ENCODE measurements around the gene FCER1G.

Gene FCER1G

DNA sequence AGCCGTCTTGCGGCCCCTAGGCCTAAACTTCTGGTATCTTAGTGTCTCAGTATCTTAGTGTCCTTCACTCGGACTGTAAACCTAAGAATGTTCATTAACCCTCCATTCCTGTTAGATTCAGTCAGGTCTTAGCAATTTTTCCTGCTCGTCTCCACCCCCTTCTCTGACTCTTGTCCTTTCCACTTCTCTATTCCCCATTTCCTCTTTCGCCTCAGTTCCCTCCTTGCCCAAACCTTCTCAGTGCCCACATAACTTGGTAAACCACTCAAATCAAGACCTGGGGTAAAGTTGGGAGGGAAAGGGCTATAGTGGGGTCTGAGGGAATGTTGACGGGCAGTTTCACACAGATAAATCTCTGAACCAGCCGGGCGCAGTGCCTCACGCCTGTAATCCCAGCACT, 726 bp upstream of the FCER1G start:
- H3F3A ChIP-seq (ENCODE audit: low read depth): peaks cover 3% of the 10 kb centered on the region; the same call in 1 of the 2 replicates
- no peaks in the 10 kb centered on the region for H3K9me2 ChIP-seq (replicated peaks; ENCODE audit: low read depth, low read length)
- no peaks in the 10 kb centered on the region for H4K20me1 ChIP-seq (ENCODE audit: insufficient read depth, low read length, poor library complexity, severe bottlenecking)
- H3K27me3 ChIP-seq (ENCODE audit: insufficient read depth, low read length, poor library complexity, severe bottlenecking): no peaks in the 10 kb centered on the region
- H3K9ac ChIP-seq (ENCODE audit: low read depth, low read length, poor library complexity, severe bottlenecking): no peak overlapping the region
- peaks cover 27% of the 10 kb centered on the region for H3K4me1 ChIP-seq (ENCODE audit: insufficient read depth, low read length, poor library complexity, severe bottlenecking)
- no peaks in the 10 kb centered on the region for H3K9me3 ChIP-seq (ENCODE audit: insufficient read depth, low read depth, low read length)
- no peak for TF ChIP-seq EZH2phosphoT487 (IDR thresholded peaks at IDR 0.05; ENCODE audit: borderline replicate concordance)
- TF ChIP-seq, protein P1, sequence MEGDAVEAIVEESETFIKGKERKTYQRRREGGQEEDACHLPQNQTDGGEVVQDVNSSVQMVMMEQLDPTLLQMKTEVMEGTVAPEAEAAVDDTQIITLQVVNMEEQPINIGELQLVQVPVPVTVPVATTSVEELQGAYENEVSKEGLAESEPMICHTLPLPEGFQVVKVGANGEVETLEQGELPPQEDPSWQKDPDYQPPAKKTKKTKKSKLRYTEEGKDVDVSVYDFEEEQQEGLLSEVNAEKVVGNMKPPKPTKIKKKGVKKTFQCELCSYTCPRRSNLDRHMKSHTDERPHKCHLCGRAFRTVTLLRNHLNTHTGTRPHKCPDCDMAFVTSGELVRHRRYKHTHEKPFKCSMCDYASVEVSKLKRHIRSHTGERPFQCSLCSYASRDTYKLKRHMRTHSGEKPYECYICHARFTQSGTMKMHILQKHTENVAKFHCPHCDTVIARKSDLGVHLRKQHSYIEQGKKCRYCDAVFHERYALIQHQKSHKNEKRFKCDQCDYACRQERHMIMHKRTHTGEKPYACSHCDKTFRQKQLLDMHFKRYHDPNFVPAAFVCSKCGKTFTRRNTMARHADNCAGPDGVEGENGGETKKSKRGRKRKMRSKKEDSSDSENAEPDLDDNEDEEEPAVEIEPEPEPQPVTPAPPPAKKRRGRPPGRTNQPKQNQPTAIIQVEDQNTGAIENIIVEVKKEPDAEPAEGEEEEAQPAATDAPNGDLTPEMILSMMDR (conservative IDR thresholded peaks at IDR 0.05; ENCODE audit: low read length): no peak
- H3K36me3 ChIP-seq (ENCODE audit: insufficient read depth, low read length): peaks cover 36% of the 10 kb centered on the region; the same call in 1 of the 2 replicates
- H2AFZ ChIP-seq (ENCODE audit: low read length): no peak overlapping the region
- H3K4me3 ChIP-seq (ENCODE audit: low read length, poor library complexity, severe bottlenecking): no peak overlapping the region
- no peaks in the 10 kb centered on the region for H3K79me2 ChIP-seq (ENCODE audit: insufficient read depth, low read length)
- no peak overlapping the region for H3K4me2 ChIP-seq (ENCODE audit: low read depth, low read length, poor library complexity, severe bottlenecking)

DNA sequence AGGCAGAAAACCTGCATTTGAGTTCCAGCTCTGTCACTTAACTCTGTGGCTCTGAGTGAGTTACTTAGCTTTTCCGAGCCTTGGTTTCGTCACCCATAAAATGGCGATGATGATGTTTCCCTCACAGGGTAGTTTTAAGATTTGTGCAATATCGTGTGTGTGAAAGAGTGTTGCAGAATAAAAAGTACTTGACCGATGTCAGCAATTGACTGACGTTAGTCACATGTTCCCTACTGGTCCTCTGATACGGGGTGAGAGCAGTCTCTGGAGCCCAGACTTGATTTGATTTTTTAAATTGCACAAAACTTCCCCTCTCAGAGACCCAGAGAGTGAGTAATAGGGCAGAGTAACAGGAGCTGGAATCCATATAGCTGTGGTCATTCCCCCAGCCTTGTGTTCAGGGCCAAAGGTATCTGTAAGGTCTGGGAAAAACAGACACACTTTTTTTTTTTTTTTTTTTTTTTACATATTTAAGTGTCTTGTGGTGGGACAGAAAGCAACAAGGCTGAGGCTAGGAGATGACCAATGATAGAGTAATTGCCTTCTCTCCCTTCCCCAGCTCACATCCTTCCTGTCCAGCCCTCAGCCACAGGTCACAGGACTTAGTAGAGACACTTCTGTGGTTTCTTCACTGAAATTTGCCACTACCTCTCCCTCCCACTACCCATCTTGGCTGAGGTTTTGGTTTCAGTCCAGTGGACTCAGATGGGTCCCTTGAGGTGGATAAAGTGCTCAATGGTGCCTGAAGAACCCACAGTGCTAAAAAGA, 2.0 kb downstream of the FCER1G start:
- H4K20me1 ChIP-seq (ENCODE audit: insufficient read depth, low read length, poor library complexity, severe bottlenecking): no peaks in the 10 kb centered on the region

DNA sequence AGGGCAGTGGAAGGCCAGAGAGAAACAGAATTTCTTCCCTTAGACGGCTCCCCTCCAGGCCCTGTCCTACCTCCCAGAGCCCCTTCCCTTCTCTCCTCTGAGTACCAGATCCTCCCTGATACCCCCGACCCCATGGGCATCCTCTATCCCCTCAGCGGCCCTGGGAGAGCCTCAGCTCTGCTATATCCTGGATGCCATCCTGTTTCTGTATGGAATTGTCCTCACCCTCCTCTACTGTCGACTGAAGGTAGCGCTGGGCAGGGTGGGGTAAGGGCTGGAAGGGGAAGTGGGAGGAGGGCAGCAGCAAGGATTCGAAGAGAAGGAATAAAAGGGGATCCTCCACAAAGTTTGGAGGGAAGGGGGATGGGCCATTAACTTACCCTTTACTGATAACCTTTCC, 2.7 kb downstream of the FCER1G start:
- Histone ChIP-seq H2AFZ (ENCODE audit: low read length) (no peak overlapping the region), H3K4me3 (ENCODE audit: low read length, poor library complexity, severe bottlenecking) (no peak overlapping the region), H4K20me1 (ENCODE audit: insufficient read depth, low read length, poor library complexity, severe bottlenecking) (no peaks in the 10 kb centered on the region), H3K4me2 (ENCODE audit: low read depth, low read length, poor library complexity, severe bottlenecking) (peak overlapping the region; percentile 45), H3F3A (ENCODE audit: low read depth) (peaks cover 3% of the 10 kb centered on the region; the same call in 1 of the 2 replicates), H3K9me2 (replicated peaks; ENCODE audit: low read depth, low read length) (no peaks in the 10 kb centered on the region), H3K9me3 (ENCODE audit: insufficient read depth, low read depth, low read length) (no peaks in the 10 kb centered on the region), H3K9ac (ENCODE audit: low read depth, low read length, poor library complexity, severe bottlenecking) (no peak overlapping the region), H3K79me2 (ENCODE audit: insufficient read depth, low read length) (no peaks in the 10 kb centered on the region), H3K36me3 (ENCODE audit: insufficient read depth, low read length) (peaks cover 17% of the 10 kb centered on the region; the same call in 1 of the 2 replicates), H3K4me1 (ENCODE audit: insufficient read depth, low read length, poor library complexity, severe bottlenecking) (peaks cover 24% of the 10 kb centered on the region), H3K27me3 (ENCODE audit: insufficient read depth, low read length, poor library complexity, severe bottlenecking) (no peaks in the 10 kb centered on the region)
- TF ChIP-seq EZH2phosphoT487 (IDR thresholded peaks at IDR 0.05; ENCODE audit: borderline replicate concordance): no peak
- TF ChIP-seq, protein P1 (conservative IDR thresholded peaks at IDR 0.05; ENCODE audit: low read length): no peak

More for the DNA sequence above, 2.0 kb downstream of the FCER1G start:
- Histone ChIP-seq H3K9ac (ENCODE audit: low read depth, low read length, poor library complexity, severe bottlenecking) (no peak overlapping the region), H3K4me3 (ENCODE audit: low read length, poor library complexity, severe bottlenecking) (no peak overlapping the region), H3K4me2 (ENCODE audit: low read depth, low read length, poor library complexity, severe bottlenecking) (peak overlapping the region; percentile 45), H3F3A (ENCODE audit: low read depth) (peaks cover 3% of the 10 kb centered on the region; the same call in 1 of the 2 replicates), H2AFZ (ENCODE audit: low read length) (no peak overlapping the region), H3K9me2 (replicated peaks; ENCODE audit: low read depth, low read length) (no peaks in the 10 kb centered on the region), H3K36me3 (ENCODE audit: insufficient read depth, low read length) (peaks cover 19% of the 10 kb centered on the region; the same call in 1 of the 2 replicates), H3K9me3 (ENCODE audit: insufficient read depth, low read depth, low read length) (no peaks in the 10 kb centered on the region), H3K4me1 (ENCODE audit: insufficient read depth, low read length, poor library complexity, severe bottlenecking) (peaks cover 24% of the 10 kb centered on the region), H3K79me2 (ENCODE audit: insufficient read depth, low read length) (no peaks in the 10 kb centered on the region), H3K27me3 (ENCODE audit: insufficient read depth, low read length, poor library complexity, severe bottlenecking) (no peaks in the 10 kb centered on the region)
- TF ChIP-seq, protein P1 (conservative IDR thresholded peaks at IDR 0.05; ENCODE audit: low read length): no peak
- TF ChIP-seq EZH2phosphoT487 (IDR thresholded peaks at IDR 0.05; ENCODE audit: borderline replicate concordance): no peak

Data from Loucy (cell line).